ENCODE results near the gene ARHGEF7.

ARHGEF7 gene

GRCh38 chr13:111111376-111111937 is 3.7 kb upstream of the ARHGEF7 start:
- DNase-seq, result no peak

GRCh38 chr13:111112196-111112595 is 2.9 kb upstream of the ARHGEF7 start:
- no peak for DNase-seq

GRCh38 chr13:111114362-111115060 is 599 bp upstream of the ARHGEF7 start:
- no peak for DNase-seq

GRCh38 chr13:111115965-111116521 is 933 bp downstream of the ARHGEF7 start:
- no peak for DNase-seq

GRCh38 chr13:111116856-111117255 is 1.7 kb downstream of the ARHGEF7 start:
- DNase-seq, result no peak

GRCh38 chr13:111117289-111117688 is 2.2 kb downstream of the ARHGEF7 start:
- no peak for DNase-seq

GRCh38 chr13:111117961-111118360 is 2.9 kb downstream of the ARHGEF7 start:
- no peak for DNase-seq

- no peak for DNase-seq
Observed at GRCh38 chr13:111118898-111119607, 3.9 kb downstream of the ARHGEF7 start.

GRCh38 chr13:111119966-111120365 is 4.9 kb downstream of the ARHGEF7 start:
- DNase-seq, result no peak

- DNase-seq, result no peak
Observed at GRCh38 chr13:111120422-111120821, 5.3 kb downstream of the ARHGEF7 start.

GRCh38 chr13:111120913-111121312 is 5.8 kb downstream of the ARHGEF7 start:
- DNase-seq, result no peak

- DNase-seq, result no peak
Observed at GRCh38 chr13:111121506-111121905, 6.4 kb downstream of the ARHGEF7 start.

- no peak for DNase-seq
Observed at GRCh38 chr13:111122056-111122455, 6.9 kb downstream of the ARHGEF7 start.

- DNase-seq, result no peak
Observed at GRCh38 chr13:111122631-111123030, 7.5 kb downstream of the ARHGEF7 start.

- no peak for DNase-seq
Observed at GRCh38 chr13:111123221-111123620, 8.1 kb downstream of the ARHGEF7 start.

- no peak for DNase-seq
Observed at GRCh38 chr13:111123649-111124048, 8.5 kb downstream of the ARHGEF7 start.

- DNase-seq, result no peak
Observed at GRCh38 chr13:111126509-111126908, 11.4 kb downstream of the ARHGEF7 start.

GRCh38 chr13:111129465-111130115 is 14.5 kb downstream of the ARHGEF7 start:
- no peak for DNase-seq

- no peak for DNase-seq
Observed at GRCh38 chr13:111130116-111130508, 15.0 kb downstream of the ARHGEF7 start.

GRCh38 chr13:111131048-111131447 is 15.9 kb downstream of the ARHGEF7 start:
- no peak for DNase-seq

- no peak for DNase-seq
Observed at GRCh38 chr13:111131611-111132010, 16.5 kb downstream of the ARHGEF7 start.

GRCh38 chr13:111132948-111133347 is 17.8 kb downstream of the ARHGEF7 start:
- DNase-seq, result no peak

GRCh38 chr13:111139452-111139851 is 24.3 kb downstream of the ARHGEF7 start:
- DNase-seq, result no peak

All from activated CD4-positive, alpha-beta T cell treated with anti-CD3 and anti-CD28 coated beads, Interleukin-2, amount 50 U/mL, for 4 hours (primary cell).